NCI-H446 treated with DMSO at 0.1 percent for 48 hours (cell line): ENCODE data around the gene PRKN.

ENCODE experiments used
- DNase-seq: peaks from one replicate; lab custom pipeline; 2025; lab: John Stamatoyannopoulos, UW

The PRKN gene

DNA sequence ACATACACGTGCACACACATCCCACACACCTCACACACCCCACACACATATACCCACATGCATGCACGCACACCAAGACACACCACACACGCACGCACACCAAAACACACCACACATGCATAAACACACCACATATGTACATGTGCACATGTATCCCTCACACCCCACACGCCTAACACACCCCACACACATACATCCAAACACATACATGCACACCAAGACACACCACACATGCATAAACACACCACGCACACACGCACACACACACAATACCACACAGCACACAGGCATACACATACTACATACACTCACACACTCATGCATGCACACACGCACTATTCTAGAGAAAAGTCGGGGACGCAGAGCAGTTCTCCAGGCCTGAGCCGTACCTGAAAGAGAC is 671.5 kb downstream of the PRKN start:
- DNase-seq, result no peak

DNA sequence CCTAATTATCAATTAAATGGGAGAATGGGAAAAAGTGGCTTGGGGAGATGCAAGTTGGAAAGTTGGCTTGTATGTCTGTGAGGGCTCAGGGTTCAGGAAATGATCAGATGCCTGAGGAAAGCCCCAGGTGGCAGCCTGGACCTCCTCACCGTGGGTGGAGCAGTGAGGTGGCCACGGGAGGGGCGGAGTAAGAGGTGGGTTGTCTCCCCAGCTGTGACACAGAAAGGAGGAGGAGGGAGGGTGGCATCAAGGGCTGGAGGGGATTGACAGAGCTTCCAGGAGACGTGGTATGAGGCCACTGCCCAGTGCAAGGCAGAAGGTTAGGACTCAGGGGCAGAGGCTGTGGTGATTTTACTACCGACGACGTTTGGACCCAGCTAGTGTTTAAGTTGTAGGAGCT is 672.2 kb downstream of the PRKN start:
- no peak for DNase-seq

DNA sequence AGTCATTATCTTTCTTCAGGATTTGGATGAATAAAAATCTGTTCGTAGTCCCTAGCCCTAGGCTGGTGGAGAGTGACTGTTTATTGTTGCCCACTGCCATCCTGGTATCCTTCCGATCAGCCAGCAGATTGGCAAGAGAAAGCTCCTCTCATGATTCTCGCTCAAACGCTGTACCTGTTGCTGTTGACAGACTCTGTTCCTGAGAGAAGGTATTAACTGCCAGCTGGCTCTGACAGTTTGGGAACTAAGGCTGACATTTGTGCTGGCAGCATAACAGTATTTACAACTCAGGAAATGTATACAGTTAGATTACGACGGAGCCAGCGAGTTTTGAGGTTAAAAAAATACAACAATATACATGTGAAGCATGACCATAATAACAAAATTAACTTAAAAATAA is 674.5 kb downstream of the PRKN start:
- DNase-seq, result no peak

- no peak for DNase-seq
Observed at GRCh38 chr6:162050579-162050978, 677.0 kb downstream of the PRKN start.

DNA sequence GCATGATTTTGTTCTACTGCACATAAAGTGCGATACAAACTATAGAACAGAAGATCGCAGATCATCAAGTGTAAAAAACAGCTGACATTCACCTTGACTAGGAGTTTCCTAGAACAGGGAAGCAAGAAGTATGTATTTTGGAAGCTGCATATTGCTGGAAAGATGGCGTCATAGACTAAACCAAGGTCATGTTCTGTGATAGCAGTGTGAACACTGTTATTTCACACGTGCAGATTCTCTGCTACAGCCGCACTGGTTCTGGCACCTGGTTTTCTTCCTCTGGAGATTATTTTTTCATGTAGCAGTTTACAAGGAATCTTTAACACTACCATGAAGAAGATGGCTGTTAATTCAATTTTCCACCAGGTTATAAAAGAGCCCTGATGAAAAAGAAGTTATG is 681.2 kb downstream of the PRKN start:
- DNase-seq, result no peak

- DNase-seq, result no peak
Observed at GRCh38 chr6:162032620-162033019, 694.9 kb downstream of the PRKN start.

GRCh38 chr6:162029873-162030576 is 697.5 kb downstream of the PRKN start:
- DNase-seq, result no peak

DNA sequence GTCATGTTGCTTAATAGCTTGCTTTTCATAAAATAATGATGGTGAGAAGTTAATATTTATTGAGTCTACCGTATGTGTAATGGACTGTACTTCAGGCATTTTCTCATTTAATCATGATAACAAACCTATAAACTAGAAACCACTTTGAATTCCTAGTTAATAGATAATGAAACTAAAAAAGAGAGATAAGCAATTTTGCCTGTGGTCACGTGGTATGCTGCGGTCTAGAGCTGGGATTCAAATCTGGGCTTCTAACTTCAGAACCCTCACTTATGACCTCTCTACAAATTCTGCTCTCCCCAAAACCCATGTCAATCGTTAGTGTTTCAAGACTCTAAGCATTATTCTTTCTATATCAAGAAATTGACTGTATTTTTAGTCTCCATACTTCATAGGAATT is 700.7 kb downstream of the PRKN start:
- DNase-seq, result no peak

- DNase-seq, result no peak
Observed at GRCh38 chr6:162026031-162026430, 701.5 kb downstream of the PRKN start.

- DNase-seq, result no peak
Observed at GRCh38 chr6:162019349-162019748, 708.2 kb downstream of the PRKN start.

- DNase-seq, result no peak
Observed at GRCh38 chr6:162017536-162017935, 710.0 kb downstream of the PRKN start.

GRCh38 chr6:162014069-162014811 is 713.3 kb downstream of the PRKN start:
- DNase-seq, result no peak

- no peak for DNase-seq
Observed at GRCh38 chr6:162005372-162005771, 722.2 kb downstream of the PRKN start.

GRCh38 chr6:161996783-161997182 is 730.8 kb downstream of the PRKN start:
- DNase-seq, result no peak

GRCh38 chr6:161985876-161986423 is 741.6 kb downstream of the PRKN start:
- no peak for DNase-seq

DNA sequence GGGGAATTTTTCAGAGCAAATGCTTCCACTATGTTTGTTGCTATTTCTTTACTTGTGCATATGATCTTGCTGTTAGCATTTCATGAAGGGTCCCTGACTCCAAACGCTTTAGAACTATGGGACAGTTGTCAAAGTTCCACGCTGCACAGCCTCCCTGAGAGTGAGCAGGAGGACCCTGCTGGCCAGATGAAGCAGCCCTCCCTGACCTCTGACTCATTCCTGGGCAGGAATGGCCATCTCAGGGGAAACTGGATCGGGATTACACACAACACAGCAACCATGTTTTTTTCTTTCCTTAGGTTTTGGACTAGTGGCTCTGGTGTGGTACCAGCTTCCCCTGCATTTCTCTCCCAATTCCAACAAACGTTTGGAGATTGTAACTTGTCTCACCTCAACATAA is 742.9 kb downstream of the PRKN start:
- no peak for DNase-seq

GRCh38 chr6:161976553-161976952 is 751.0 kb downstream of the PRKN start:
- no peak for DNase-seq

GRCh38 chr6:161973064-161973463 is 754.5 kb downstream of the PRKN start:
- DNase-seq, result no peak

- DNase-seq, result no peak
Observed at GRCh38 chr6:161971043-161971442, 756.5 kb downstream of the PRKN start.

- no peak for DNase-seq
Observed at GRCh38 chr6:161963634-161964234, 763.8 kb downstream of the PRKN start.

DNA sequence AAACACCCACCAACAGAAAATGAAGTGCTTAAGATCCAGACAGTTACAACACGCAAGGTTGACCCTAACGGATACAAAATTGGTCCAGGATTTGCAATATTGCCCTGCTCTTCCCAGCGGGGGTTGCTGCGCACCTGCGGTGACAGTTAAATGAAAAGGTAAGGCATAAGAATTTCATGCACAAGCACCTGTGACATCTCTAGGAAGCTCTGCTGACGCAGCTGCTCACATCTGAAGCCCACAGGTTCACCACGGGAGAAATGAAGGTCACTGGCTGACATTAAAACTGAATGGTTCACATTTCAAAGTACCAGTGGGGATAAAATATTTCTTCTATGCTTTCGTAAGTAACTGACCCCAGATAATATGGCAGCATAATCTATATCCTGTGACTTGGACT is 764.4 kb downstream of the PRKN start:
- no peak for DNase-seq

GRCh38 chr6:161961796-161962195 is 765.8 kb downstream of the PRKN start:
- DNase-seq, result no peak

DNA sequence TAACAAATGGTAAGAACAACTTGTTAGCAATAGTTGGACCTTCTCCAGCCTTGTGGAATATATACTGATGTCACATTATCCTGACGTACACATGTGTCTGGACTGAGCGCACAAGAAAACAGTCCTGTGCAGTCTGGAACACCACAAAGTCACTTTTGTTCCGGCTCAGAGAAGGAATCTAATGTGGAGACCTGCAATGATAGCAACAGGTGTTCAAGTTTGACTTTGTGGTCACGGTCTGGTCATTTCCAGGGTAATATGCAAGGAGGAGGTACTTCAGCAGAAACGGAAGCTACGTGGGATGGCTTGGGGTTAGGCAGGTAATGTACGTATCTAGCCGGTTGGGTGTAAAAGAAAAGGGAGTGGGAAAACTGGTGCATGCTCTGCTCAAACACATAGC is 766.5 kb downstream of the PRKN start:
- no peak for DNase-seq
